ENCODE measurements around the gene DNAJC30.

Gene DNAJC30

DNA sequence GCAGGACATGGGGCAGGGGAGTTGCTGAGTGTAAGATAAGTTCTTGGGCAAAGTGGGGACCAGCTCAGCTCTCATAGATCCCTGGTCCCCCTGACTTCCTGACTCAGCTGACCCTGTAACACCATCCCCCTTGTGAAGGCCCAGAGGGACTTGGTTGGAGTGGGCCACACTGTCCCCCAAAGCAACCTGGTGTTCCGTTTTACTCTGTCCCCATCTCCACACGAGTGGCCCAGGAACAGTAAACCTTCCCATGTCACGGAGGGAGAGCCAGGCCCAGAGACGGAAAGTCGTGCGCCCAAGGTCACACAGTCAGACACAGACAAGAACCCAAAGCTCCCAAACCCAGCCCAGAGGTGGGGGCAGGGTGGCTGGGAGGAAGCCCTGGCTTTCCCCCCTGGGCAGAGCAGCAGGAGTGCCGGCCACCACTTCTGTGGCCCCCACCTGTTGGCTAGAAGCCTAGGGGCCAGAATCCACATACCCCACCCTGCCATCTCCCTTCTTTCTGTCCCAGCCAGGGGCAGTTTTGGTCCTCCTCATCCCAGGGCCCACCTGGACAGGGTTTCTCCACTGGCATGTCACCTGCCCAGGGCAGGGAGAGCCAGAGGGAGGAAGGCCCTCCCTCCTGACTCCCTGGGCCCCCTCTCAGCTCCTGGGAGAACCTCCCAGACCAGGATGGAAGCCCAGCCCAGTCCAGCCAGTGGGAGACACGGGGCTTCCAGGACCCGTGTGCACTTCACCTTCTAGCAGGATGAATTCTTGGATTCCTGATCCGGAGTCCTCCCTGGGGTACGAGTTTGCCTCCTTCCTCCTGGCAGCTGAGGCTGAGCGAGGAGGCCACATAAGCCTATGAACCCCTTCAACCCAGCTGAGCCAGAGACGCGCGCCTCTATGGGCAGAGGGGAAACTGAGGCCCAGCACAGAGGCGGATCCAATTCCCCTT, 36.2 kb downstream of the DNAJC30 start:
- DNase-seq = no peak

DNA sequence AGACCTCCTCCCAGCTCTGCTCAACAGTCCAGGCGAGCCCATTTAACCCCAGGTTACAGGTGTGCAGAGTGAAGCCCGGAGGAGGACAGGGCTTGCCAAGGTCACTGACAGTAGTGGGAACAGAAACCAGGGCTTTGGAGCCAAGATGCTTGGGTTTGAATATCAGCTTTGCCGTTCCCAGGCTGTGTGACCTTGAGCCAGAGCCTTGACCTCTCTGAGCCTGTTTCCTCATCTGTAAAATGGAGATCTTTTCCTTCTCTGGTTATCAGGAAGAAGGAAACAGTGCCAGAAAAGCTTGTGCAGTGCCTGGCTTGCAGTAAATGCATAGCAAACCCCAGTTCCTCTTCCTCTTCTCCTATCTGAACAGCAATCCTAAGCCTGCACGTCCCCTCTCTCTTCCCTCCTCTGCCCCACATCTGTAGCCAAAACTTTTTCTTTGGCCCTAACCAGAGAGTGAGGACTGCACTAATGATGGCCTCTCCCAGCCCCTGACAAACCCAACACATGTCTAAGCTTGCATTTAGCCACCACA, 37.5 kb downstream of the DNAJC30 start:
- no peak for DNase-seq

DNA sequence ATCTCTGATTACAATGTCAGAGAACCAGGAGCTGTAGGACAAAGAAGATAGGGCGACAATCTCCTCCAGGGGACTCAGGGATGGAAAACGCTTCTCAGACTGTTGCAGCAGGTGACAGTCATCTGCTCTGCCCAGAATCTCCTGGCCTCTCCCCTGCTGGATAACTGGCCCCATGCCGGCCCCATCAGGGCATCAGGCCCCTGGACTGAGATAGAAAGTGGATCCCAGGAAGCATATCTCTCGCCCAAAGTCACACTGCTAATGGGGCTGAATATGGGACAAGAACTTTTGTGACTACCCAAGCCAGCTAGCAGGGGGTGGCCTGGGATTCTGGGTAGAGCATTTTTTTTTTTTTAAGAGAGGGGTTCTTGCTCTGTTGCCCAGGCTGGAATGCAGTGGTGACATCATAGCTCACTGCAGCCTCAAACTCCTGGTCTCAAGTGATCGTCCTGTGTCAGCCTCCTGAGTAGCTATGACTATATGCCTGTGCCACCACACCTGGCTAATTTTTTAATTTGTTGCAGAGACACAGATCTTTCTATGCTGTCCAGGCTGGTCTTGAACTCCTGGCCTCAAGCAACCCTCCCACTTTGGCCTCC, 38.5 kb downstream of the DNAJC30 start:
- no peak for DNase-seq

DNA sequence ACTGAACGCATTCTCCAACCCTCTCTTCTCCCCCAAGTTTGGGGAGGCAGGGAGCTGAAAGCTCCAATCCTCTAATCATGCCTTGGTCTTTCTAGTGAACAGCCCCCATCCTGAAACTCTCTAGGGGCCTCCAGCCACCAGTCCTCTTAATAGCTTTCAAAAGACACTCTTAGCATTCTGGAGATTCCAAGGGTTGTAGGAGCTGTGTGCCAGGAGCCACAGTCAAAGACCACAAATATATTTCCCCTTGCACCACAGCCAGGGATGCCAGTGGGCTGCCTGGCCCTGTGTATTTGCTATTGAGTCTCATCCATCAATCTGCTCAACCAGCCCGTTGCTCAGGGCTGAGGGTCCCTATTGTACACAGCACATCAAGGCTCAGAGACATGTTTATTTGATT, 40.4 kb downstream of the DNAJC30 start:
- no peak for DNase-seq

DNA sequence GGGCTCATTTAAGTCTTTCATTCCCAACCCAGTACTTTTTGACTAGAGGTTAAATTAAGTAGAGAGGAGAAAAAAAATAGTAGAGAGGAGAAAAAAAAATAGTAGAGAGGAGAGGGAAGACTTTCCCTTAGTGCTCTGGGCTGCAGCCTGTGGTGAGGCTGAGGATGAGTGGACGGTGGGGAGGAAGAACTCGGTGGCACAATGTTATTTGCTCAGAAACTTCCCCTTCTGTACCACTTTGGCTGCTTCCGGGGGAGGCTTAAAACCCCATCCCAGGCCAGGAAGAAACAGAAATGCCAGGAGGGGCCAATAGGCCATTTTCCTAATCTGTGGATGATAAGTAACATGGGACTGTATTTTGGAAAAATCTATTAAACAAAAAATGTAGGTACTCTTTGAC, 44.3 kb downstream of the DNAJC30 start:
- DNase-seq = no peak

DNA sequence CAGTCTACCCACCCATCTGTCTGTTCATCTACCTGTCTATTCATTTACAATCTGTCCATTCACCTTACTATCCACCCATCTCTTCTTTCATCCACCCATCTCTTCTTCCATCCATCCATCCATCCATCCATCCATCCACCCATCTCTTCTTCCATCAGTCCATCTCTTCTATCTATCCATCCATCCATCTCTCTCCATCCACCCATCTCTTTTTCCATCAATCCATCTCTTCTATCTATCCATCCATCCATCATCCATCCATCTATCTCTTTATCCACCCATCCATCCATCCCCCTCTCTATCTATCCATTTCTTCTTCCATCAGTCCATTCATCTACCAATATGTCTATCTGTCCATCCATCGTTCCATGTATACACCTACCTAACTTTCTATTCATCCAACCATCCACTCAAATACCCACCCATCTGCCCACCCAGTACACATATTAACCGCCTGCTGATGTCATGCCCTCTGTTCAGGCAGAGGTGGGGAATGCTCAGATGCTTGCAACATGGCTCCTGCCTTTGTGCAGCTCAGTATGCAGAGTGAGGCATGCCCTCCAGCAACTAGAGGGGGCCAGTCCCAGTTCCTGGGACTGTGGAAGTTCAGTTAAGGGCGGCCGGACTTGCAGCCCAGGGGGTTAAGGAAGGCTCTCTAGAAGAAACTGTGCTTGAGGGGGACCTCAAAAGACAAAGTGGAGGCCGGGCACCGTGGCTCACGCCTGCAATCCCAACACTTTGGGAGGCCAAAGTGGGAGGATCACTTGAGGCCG, 47.6 kb downstream of the DNAJC30 start:
- no peak for DNase-seq

DNA sequence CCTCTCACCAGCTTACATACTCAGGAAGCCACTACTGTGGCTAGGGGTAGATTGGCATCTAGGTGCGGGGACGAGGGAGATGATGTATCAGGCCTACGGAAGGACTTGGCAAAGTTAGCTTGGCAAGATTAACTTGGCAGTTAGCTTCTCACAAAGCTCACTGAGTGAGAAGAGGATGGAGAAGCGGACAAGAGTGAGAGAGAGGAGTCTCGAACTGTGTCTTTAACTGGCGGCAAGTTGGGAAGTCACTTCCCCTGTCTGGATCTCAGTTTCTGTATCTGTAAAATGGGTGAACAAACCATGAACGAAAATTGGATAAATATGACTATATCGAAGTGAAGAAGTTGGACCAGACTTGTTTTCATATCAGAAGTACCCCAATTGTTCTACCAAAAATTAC, 49.4 kb downstream of the DNAJC30 start:
- no peak for DNase-seq

DNA sequence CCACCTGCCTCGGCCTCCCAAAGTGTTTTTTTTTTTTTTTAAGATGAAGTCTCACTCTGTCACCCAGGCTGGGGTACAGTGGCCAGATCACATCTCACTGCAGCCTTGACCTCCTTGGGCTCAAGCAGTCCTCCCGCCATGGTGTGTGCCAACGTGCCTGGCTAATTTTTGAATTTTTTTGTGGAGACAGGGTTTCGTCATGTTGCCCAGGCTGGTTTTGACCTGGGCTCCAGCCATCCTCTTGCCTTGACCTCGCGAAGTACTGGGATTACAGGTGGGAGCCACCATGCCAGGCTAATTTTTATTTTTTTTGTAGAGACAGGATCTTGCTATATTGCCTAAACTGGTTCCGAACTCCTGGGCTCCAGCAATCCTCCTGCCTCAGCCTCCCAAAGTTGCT, 49.9 kb downstream of the DNAJC30 start:
- no peak for DNase-seq

DNA sequence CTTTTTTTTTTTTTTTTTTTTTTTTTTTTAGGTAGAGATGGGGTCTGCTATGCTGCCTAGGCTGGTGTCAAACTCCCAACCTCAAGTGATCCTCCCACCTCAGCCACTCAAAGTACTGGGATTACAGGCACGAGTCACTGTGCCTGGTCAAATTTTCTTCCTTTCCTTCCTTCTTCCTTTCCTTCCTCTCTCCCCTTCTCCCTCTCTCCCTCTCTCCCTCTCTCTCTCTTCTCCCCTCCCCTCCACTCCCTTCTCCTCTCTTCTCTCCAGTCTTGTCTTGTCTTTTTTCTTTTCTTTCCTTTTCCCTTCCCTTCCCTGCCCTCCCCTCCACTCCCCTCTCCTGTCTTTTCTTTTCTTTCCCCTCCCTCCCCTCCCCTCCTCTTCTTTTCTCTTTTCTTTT, 51.7 kb downstream of the DNAJC30 start:
- no peak for DNase-seq

Measured in effector CD4-positive, alpha-beta T cell (primary cell).